Measurements from ENCODE around the gene ADCY2.

Gene ADCY2

GRCh38 chr5:7610531-7611177 is 214.7 kb downstream of the ADCY2 start:
- DNase-seq, result no peak

DNA sequence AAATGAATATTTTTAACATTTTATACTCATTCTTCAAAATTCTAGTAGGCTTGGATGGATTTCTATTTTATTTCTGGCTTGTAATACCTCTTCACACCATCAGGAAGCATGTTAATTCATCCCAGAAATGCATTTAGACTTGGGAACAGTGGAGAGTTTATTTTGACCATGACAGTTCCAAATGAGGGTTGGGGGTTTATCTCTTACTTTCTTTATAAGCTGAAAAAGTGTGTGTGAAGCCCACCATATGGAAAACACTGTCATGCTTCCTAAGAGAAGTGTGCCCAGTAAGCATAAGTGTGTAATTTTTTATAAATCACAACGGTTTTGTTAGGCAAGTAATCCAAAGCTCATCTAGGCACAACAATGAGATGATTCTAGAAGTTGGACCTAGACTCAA is 215.6 kb downstream of the ADCY2 start:
- no peak for DNase-seq

DNA sequence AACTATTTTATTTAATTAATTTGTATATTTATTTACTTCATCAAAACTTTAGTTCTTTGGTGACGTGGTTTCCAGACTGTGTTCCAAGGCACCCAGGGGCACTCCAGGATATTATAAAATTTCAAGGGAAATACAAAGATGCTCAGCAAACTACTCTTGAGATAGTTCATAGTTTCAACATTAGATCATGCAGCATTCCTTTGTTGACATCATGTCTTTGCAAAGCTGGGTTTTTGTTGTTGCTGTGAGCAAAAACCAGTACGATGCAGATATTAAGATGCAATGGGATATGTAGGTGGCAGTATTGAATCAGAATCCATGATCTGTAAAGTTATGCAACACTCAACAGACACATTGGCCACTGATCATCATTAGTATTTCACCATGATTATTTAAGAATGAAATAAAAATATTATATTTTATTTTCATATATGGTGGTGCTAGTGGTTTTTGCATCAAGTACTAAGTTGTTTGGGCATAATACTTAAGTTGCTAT is 219.7 kb downstream of the ADCY2 start:
- DNase-seq, result no peak

DNA sequence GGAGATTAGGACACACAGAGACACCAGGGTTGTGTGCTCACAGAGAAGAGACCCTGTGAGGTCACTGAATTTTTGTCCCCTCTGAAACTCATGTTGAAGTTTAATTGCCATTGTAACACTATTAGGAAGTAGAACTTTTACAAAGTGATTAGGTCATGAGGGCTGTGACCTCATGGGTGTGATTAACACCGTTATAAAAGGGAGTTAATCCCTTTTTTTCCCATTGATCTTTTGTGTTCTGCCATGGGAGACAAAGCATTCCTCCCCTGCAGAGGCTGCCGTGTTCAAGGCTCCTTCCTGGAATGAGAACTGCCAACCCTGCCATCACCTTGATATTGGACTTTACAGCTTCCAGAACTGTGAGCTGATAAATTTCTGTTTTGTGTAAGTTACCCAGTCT is 221.0 kb downstream of the ADCY2 start:
- DNase-seq, result no peak

GRCh38 chr5:7622498-7622897 is 226.6 kb downstream of the ADCY2 start:
- no peak for DNase-seq

DNA sequence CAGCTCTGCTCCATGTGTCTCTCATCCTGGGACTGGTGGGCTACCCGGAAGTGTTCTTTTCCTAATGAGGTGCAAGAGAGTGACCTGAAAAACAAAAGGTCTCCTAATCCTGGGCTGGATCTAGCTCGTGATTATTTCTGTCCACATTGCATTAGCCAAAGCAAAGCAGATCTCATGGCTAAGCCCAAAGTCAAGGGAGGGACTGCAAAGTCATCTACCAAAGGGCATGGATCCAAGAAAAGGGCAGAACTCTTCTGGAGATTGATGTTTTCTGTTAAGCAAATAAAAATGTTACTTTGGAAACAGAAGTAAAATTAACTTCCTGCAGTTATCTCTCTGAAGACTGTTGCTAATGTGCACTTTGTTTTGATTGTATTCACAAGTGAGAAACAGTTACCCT is 229.8 kb downstream of the ADCY2 start:
- DNase-seq, result no peak

GRCh38 chr5:7628248-7628647 is 232.3 kb downstream of the ADCY2 start:
- no peak for DNase-seq

DNA sequence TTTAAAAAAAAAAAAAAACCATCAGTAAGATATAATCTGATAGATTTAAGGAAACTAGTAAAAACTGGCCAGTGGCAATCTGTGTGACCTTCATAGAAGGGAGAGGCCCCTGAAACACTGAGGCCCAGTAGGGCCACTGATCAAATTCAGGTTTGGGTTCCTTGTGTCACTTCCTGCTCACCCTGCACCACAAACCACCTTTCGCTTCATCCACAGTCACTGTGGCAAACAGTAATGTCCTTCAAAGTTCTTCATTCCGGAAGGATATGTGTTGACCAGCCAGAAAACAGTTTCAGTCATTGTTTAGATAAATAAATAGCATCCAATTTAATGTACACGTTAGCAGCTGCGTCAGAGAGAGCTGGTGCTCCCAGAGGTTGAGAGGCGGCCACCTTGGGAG is 232.9 kb downstream of the ADCY2 start:
- no peak for DNase-seq

DNA sequence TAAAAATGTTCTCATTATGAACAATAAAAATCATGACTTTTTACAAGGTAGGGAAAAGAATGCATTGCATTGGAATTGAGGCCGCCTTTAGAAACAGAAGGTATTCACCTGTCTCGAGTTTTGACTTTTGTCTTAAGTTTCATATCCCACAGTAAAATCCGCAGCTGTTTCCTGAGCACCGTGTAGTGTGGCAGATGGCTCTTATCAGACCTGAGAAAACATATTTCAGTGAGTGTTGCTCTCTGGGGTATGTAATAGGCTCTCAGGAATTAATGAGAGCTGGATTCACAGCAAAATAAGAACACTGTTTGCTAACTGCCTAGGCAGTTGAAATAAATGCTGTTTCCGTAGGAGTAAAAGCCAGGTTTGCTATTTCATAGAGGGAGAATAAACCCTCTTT is 233.6 kb downstream of the ADCY2 start:
- no peak for DNase-seq

DNA sequence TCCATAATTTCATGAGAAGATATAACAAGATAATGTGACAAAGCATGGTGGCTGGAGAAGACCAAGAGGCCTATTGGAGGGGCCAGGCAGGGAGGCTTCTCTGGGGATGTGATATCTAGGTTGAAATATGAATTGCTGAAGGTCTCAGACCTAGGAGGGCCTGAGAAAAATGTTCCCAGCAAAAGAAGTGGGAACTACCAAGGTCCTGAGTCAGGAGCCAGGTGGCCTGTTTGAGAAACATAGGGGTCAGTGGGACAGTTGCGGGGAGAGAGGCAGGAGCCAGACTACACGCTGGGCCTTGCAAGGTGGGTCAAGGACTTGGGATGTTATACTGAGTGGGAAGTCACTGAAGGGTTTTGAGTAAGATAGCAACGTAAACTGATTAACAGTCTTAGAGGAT is 238.9 kb downstream of the ADCY2 start:
- no peak for DNase-seq

- DNase-seq, result no peak
Measured at GRCh38 chr5:7638456-7638855, 242.5 kb downstream of the ADCY2 start.

DNA sequence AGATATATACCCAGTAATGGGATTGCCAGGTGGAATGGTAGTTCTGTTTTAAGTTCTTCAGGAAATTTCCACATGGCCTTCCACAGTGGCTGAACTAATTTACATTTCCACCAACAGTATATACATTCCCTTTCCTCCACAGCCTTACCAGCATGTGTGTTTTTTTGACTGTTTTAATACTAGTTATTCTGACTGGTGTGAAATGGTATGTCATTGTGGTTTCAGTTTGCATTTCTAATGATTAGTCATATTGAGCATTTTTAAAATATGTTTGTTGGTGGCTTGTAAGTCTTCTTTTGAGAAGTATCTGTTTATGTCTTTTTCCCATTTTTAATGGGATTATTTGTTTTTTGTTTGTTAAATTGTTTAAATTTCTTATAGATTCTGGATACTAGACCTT is 246.1 kb downstream of the ADCY2 start:
- DNase-seq, result no peak

GRCh38 chr5:7644723-7645122 is 248.8 kb downstream of the ADCY2 start:
- no peak for DNase-seq

DNA sequence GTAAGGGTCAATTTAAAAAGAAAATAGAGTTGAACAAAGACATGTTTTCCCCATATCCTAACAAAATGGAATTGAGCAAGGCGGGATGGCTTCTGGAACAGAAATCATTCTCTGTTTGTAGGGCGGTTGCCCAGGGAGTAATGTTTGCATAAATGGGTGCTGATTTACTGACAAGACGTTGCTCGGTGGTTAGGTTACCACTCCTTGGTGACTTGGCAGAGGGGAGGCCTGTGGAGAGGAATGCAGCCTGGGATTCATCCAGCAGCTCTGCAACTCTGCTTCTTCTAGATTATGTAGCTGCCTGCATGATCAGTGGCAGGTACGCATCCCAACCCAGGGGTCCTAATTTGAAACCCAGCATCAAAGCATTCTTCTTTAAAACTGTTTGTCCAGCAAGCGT is 254.8 kb downstream of the ADCY2 start:
- DNase-seq, result peak; percentile 39

DNA sequence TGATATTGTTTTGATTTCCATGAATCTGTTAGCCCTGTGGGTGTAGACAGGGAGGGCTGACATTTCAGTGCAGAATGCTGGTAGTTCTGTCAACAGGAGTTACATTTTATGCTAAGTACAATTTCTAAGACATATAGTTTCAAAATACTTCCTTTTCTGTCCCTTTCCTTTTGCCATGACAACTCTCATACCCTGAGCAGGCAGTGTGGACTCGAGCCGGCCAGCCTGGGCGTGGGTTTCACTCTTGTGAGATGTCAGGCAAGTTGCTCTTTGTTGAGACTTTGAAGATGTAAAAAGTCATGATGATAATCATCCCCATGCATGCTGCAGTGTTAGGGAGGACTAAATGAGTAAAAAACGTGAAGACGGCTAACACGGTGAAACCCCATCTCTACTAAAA is 257.1 kb downstream of the ADCY2 start:
- no peak for DNase-seq

DNA sequence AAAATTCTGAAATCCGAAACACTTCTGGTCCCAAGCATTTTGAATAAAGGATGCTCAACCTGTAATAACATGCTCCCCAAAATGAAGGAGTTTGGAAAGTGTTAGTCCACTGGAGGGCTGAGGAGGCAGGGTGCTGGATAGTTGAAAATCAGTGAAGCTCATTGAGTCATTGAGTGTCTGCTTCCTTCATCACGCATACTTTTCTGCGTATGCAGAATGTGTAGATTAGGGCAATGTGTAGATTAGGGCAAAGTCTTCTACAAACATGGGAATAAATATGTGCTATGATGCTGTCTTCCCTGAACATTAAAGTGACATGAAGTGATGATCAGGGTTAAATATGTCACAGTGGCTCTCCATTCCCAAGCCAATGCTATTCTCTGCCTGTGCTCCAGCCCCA is 261.2 kb downstream of the ADCY2 start:
- no peak for DNase-seq

GRCh38 chr5:7659420-7659819 is 263.5 kb downstream of the ADCY2 start:
- no peak for DNase-seq

GRCh38 chr5:7662289-7662688 is 266.4 kb downstream of the ADCY2 start:
- no peak for DNase-seq

DNA sequence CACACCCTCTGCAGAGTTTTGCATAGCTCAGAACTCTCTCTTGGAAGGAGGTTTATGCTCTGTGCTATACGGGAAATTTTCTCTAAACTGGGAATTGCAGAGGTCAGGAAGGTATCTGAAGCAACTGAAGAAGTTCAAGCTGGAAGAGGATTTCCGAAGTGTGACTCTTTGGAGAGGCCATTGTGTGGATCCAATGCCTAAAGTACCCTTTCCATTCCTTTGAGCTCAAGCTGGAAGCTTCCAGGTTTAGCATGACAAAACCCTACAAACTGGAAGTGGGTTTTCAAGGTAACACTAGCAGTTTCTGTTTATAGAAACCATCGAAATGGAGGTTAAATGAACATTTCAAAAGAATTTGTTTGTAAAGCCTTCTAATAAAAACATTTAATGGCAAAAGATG is 267.9 kb downstream of the ADCY2 start:
- no peak for DNase-seq

DNA sequence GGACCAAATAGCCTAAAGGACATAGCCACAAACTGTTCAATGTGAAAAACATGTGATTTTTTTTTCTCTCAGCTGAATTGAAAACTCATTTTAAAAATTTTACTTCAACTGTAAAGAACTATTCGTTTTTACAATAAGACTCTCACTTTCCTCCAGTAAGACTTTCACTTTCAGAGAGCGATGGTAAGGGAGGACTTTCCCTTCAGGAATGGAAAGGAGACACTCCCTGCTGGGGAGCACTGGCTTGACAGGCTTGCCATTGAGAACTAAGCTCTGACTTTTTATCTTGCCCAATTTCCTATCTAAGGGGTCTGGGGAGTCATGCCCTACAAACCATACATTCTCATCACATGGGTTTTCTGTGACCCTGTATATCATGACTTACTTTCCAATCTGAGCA is 268.3 kb downstream of the ADCY2 start:
- no peak for DNase-seq

GRCh38 chr5:7667216-7667767 is 271.4 kb downstream of the ADCY2 start:
- DNase-seq, result no peak

DNA sequence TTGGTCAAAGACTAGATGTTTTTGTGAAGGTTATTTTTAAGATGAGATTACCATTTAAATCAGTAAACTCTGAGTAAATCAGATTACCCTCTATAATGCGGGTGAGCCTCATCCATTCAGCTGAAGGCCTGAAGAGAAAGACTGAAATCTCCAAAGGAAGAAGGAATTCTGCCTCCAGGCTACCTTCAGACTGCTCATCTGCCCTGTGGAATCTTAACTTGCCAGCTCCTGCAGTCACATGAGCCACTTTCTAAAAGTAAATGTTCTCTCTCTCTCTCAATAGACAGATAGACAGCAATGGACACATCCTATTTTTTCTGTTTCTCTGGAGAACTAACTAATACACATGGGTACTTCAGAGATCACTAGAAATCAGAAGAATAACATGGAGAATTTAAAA is 272.2 kb downstream of the ADCY2 start:
- DNase-seq, result no peak

GRCh38 chr5:7668627-7669026 is 272.7 kb downstream of the ADCY2 start:
- no peak for DNase-seq

DNA sequence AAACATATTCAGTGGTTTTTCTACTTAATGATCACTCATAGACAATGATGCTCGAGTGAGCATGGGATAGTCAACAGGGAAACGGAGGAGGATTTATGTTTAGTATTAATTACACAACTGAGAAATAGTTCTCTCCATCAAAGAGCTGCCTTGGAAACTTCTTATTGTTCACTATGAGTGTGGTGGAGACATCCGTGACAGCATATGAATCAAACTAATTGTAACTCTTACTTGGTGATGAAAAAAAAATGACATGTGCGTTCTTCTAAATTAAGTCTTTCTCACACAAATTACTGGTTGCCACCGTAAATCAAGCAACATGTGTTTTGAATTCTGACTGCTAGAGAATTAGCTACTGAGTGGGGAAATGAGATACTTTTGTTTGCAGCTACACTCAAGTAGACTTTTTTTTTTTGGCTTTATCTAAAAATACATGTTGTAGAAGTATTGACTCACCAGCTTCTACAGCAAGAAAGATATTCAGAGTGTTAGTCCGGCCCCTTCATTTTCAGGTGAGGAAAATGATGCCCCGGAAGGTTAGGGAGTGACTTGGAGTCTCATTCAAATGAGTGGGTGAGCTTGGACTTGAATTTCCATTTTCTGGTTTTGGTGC is 275.5 kb downstream of the ADCY2 start:
- DNase-seq, result no peak

DNA sequence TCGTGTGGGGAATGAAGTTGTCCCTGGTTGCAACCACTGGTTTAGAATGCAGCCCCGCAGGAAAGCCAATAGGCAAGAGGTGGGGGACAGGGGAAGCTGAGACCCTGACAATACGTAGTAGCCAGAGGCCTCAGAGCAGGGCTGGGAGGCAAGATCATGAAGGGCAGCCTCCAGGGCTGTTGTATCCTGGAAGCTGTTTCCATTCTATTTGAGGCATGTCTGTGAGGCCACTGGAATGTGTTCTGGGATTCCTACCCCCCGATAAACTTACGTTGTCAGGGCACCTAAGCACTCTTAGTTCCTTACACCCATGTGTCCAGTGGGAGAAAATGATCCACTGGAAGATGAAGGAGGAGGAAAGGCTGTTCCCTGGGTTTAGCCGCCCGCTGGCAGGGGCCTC is 277.7 kb downstream of the ADCY2 start:
- DNase-seq, result no peak

Data from midbrain (tissue), 1 donor.